Activated T-cell treated with anti-CD3 and anti-CD28 coated beads, Interleukin-2, amount 50 U/mL, for 4 hours (primary cell): ENCODE results near the gene NOL4L. TPM values are rescaled to one million over a fixed set of nuclear protein-coding genes. Genes with fewer than 3 reads are reported as not detected.
A peak's percentile ranks its signal among the peaks of the same experiment; 100 is the strongest.
"Not testable (repeated sequence)": the region's sequence is repeated elsewhere in the genome, so short reads cannot be mapped to it uniquely, and the experiment has no call there.

ENCODE experiments used
- ATAC-seq, 2 donors: fragments of 200-7000 bp; cut with Tn5 transposase; one replicate each; pipeline ENCODE4 v1.10.0; 2021
- DNase-seq: peaks from one replicate; pipeline ENCODE4 v3.0.0-alpha.2; 2020
- H3K27me3 Mint-ChIP-seq: one replicate; pipeline ENCODE4 v1.8.0; 2021; ENCODE audit warnings: low read depth, mixed read lengths
- H3K36me3 Mint-ChIP-seq: one replicate; pipeline ENCODE4 v1.8.0; 2022; ENCODE audit warnings: mixed read lengths; ENCODE audit not compliant: insufficient read depth
- H3K4me1 Mint-ChIP-seq: one replicate; pipeline ENCODE4 v1.8.0; 2021; ENCODE audit warnings: low read depth, mixed read lengths
- H3K4me3 Mint-ChIP-seq: one replicate; pipeline ENCODE4 v1.8.0; 2021; ENCODE audit warnings: mild to moderate bottlenecking, moderate library complexity, mixed read lengths
- H3K9me3 Mint-ChIP-seq: one replicate; pipeline ENCODE4 v1.8.0; 2021; ENCODE audit warnings: mixed read lengths
- total RNA-seq, 3 donors: library from RNA; stranded (reverse); gene quantifications; one replicate each; pipeline ENCODE4 v1.2.1, GENCODE V29; 2021

Gene NOL4L
- total RNA-seq, 3 donors from 2014 or later, result 5.6 to 8.0 (median 6.3) TPM

GRCh38 chr20:32578840-32579390 is 6.2 kb downstream of the NOL4L start:
- ATAC-seq (no peak), DNase-seq (no peak)
- Mint-ChIP-seq H3K36me3 (no peaks in the 10 kb centered on the region), H3K4me1 (peaks cover 42% of the 10 kb centered on the region), H3K9me3 (no peaks in the 10 kb centered on the region), H3K4me3 (no peak overlapping the region), H3K27me3 (no peaks in the 10 kb centered on the region)

DNA sequence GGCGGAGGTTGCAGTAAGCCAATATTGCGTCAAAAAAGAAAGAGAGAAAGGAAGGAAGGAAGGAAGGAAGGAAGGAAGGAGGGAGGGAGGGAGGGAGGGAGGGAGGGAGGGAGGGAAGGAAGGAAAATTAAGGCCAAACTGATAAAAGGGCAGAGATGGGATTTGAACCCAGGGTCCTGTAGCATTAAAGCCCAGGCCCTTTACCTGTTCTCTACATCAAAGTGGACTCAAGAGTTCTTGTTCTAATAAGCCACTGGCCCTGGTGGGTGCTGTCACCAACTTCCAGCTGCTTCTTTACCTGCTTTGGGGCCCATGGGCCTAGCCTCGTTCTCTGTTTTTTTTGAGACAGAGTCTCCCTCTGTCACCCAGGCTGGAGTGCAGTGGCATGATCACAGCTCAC is 7.1 kb downstream of the NOL4L start:
- peaks cover 42% of the 10 kb centered on the region for H3K4me1 Mint-ChIP-seq
- DNase-seq, H3K9me3 Mint-ChIP-seq, H3K4me3 Mint-ChIP-seq, ATAC-seq, H3K36me3 Mint-ChIP-seq, H3K27me3 Mint-ChIP-seq: not testable (repeated sequence)

GRCh38 chr20:32577657-32578056 is 7.5 kb downstream of the NOL4L start:
- Mint-ChIP-seq H3K36me3 (no peaks in the 10 kb centered on the region), H3K9me3 (no peaks in the 10 kb centered on the region), H3K27me3 (no peaks in the 10 kb centered on the region), H3K4me3 (no peak overlapping the region), H3K4me1 (peaks cover 45% of the 10 kb centered on the region)
- ATAC-seq (peak; percentile 29 to 31), DNase-seq (no peak)

GRCh38 chr20:32577023-32577422 is 8.1 kb downstream of the NOL4L start:
- Mint-ChIP-seq H3K4me1 (peaks cover 46% of the 10 kb centered on the region), H3K27me3 (no peaks in the 10 kb centered on the region), H3K4me3 (no peak overlapping the region), H3K36me3 (no peaks in the 10 kb centered on the region), H3K9me3 (no peaks in the 10 kb centered on the region)
- no peak for ATAC-seq
- DNase-seq, result no peak

DNA sequence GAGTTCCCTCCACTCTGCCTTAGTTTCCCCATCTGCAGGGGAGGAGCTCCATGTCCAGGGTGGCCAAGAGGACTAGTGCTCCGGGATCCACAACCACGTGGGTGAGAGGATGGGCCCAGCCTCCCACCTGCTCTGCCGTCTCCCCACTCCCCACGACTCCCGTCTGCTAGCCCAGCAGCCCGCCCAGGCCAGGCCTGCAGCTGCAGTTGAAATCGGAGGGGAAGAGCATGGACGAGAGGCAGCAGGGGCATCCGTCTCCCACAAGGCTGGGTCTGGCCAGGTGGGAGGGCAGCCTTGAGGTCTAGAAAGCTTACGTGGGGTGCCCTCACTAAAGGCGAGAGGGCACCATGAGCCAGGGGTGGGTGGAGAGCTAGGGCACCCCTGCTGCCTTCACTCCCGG is 8.6 kb downstream of the NOL4L start:
- no peaks in the 10 kb centered on the region for H3K36me3 Mint-ChIP-seq
- H3K9me3 Mint-ChIP-seq, result no peaks in the 10 kb centered on the region
- no peak for DNase-seq
- no peak overlapping the region for H3K4me3 Mint-ChIP-seq
- H3K4me1 Mint-ChIP-seq, result peaks cover 46% of the 10 kb centered on the region
- no peaks in the 10 kb centered on the region for H3K27me3 Mint-ChIP-seq
- no peak for ATAC-seq

GRCh38 chr20:32575805-32576204 is 9.3 kb downstream of the NOL4L start:
- no peak for DNase-seq
- Mint-ChIP-seq H3K4me1 (peaks cover 47% of the 10 kb centered on the region), H3K36me3 (no peaks in the 10 kb centered on the region)

DNA sequence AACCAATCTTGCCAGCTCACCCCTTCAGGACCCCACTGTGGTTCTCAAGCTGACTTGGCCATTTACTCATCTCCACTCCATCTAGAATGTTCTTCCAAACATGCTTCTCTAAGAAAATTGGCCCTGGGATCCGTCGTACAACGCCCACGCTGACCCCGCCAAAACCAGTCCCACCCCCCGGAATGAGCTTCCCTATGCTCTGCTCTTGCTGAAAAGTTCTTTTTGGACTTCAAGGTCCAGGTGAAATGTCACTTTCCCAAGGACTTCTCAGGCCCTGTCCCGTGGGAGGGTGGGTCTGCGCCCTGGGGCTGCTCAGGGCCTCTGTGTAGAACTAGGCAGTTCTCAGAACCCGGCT is 9.9 kb downstream of the NOL4L start:
- DNase-seq (no peak), ATAC-seq (no peak)
- peaks cover 52% of the 10 kb centered on the region for H3K4me1 Mint-ChIP-seq
- H3K36me3 Mint-ChIP-seq, result no peaks in the 10 kb centered on the region
- no peaks in the 10 kb centered on the region for H3K9me3 Mint-ChIP-seq
- no peak overlapping the region for H3K4me3 Mint-ChIP-seq
- no peaks in the 10 kb centered on the region for H3K27me3 Mint-ChIP-seq

More at GRCh38 chr20:32575805-32576204, 9.3 kb downstream of the NOL4L start:
- no peak for ATAC-seq
- H3K9me3 Mint-ChIP-seq, result no peaks in the 10 kb centered on the region
- H3K27me3 Mint-ChIP-seq, result no peaks in the 10 kb centered on the region
- no peak overlapping the region for H3K4me3 Mint-ChIP-seq

GRCh38 chr20:32574296-32575226 is 10.6 kb downstream of the NOL4L start:
- peak; percentile 41 for DNase-seq
- H3K4me3 Mint-ChIP-seq, result no peak overlapping the region
- peak; percentile 62 to 69 for ATAC-seq
- no peaks in the 10 kb centered on the region for H3K27me3 Mint-ChIP-seq
- peaks cover 48% of the 10 kb centered on the region for H3K4me1 Mint-ChIP-seq
- H3K9me3 Mint-ChIP-seq, result no peaks in the 10 kb centered on the region
- H3K36me3 Mint-ChIP-seq, result no peaks in the 10 kb centered on the region

DNA sequence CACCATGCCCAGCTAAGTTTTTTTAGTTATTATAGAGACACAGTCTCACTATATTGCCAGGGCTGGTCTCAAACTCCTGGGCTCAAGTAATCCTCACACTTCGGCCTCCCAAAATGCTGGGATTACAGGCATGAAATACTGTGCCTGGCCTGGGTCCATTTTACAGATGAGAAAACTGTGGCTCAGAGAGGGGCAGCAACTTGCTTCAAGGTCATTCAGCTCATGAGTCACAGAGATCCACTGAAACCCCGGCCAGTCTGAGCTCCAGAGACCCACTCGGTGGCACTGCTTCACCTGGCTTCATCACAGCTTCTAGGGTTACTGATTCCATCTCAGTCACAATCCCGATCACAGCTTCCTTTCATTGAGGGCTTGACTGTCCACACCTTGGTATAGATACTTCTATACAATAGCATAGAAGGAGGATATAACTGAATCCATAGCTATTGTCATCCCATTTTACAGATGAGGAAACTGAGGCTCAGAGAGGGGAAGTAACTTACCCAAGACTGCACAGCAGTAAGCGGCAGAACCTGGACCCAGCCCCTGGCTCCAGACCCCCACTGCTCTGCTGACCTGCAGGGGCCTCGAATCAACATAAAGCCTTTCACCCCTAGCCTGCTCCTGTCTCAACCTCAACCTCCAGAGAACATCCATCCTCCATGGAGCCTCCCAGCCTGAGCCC is 11.8 kb downstream of the NOL4L start:
- Mint-ChIP-seq H3K4me1 (peaks cover 38% of the 10 kb centered on the region), H3K27me3 (no peaks in the 10 kb centered on the region), H3K36me3 (no peaks in the 10 kb centered on the region), H3K9me3 (no peaks in the 10 kb centered on the region), H3K4me3 (no peak overlapping the region)
- no peak for DNase-seq
- no peak for ATAC-seq

- Mint-ChIP-seq H3K36me3 (no peaks in the 10 kb centered on the region), H3K27me3 (no peaks in the 10 kb centered on the region), H3K4me3 (no peak overlapping the region), H3K9me3 (no peaks in the 10 kb centered on the region), H3K4me1 (peaks cover 32% of the 10 kb centered on the region)
- ATAC-seq (no peak), DNase-seq (no peak)
Measured at GRCh38 chr20:32572271-32572968, 12.7 kb downstream of the NOL4L start.

DNA sequence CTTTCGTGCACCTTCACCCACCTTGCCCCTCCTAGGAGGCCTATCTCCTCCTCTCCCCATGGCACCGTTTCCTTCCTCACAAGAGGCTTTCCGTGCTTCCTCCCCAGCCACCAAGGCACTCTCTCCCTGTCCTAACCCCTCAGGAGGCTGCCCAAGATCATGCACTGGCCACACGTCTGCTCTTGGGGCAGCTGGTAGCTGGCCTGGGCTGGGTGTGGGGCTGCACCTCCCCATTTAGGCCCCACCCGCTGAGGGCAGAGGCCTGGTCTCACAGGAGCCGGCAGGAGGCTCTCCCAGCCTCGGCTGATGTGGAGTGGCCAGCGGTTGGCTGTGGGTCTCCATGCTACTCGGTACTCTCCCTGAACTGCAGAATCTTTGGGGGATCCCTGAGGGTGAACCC is 13.6 kb downstream of the NOL4L start:
- Mint-ChIP-seq H3K4me1 (peaks cover 29% of the 10 kb centered on the region), H3K27me3 (no peaks in the 10 kb centered on the region), H3K9me3 (no peaks in the 10 kb centered on the region), H3K4me3 (no peak overlapping the region), H3K36me3 (no peaks in the 10 kb centered on the region)
- DNase-seq, result no peak
- no peak for ATAC-seq

- DNase-seq (no peak), ATAC-seq (no peak)
- Mint-ChIP-seq H3K27me3 (no peaks in the 10 kb centered on the region), H3K9me3 (no peaks in the 10 kb centered on the region), H3K4me1 (peaks cover 32% of the 10 kb centered on the region), H3K36me3 (peaks cover under 1% of the 10 kb centered on the region), H3K4me3 (no peak overlapping the region)
Measured at GRCh38 chr20:32570401-32571190, 14.5 kb downstream of the NOL4L start.

- Mint-ChIP-seq H3K9me3 (no peaks in the 10 kb centered on the region), H3K27me3 (no peaks in the 10 kb centered on the region), H3K36me3 (peaks cover 3% of the 10 kb centered on the region), H3K4me3 (no peak overlapping the region), H3K4me1 (peaks cover 35% of the 10 kb centered on the region)
- DNase-seq (no peak), ATAC-seq (no peak)
Measured at GRCh38 chr20:32569380-32570305, 15.5 kb downstream of the NOL4L start.
